ENCODE data around the gene HOXA4.

The HOXA4 gene

DNA sequence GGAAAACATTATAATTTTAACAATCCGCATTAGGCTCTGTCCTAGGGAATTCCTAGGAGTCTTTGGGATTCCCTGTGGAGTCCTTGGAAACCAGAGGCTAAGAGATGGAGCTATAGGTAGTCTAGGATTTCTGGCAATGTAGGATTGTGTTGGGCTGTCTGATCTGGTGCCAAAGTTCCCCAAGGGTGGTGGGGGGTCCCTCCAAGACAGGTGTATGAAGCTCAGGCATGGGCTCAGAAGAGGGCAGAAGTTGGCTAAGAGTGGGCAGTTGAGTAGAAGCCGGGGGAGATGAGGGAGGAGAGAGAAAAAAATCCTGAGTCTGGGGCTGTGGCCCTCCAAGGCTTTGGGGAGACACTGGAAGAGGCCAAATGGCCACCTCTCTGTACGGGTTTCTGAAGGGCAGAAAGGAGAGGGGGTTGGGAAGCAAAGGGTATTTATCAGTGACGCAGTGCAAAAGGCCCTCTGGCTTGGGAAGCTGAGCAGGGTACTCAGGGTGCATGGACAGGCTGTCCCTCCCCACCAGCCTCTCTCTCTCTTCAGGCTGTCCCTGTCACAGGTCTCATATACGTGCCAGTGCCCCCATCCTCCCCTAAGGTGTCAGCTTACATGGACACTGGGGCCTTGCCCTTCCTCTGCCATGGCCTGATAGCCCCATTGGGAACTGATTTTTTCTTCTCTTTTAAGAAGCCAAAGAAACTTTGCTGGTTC is 16.1 kb upstream of the HOXA4 start:
- peaks cover 69 to 79% (median 74%) of the 10 kb centered on the region in 11 experiments for H3K9me3 ChIP-seq (replicated peaks in 1 of 11)
- H3K27me3 ChIP-seq: peaks cover 100% of the 10 kb centered on the region in 11 experiments
- peak overlapping the region in 1 of 10 experiments; percentile 5; a peak in 1 of 20 replicates for H3K4me3 ChIP-seq
- H3K9ac ChIP-seq: no peak overlapping the region
- TF ChIP-seq Cebpa-rat (IDR thresholded peaks at IDR 0.05): no peak
- H3K4me2 ChIP-seq: no peak overlapping the region
- H3K4me1 ChIP-seq: peaks cover 8 to 18% (median 12%) of the 10 kb centered on the region in 10 experiments
- peaks cover 0 to 16% (median 0%) of the 10 kb centered on the region in 11 experiments; a peak in 3 of 22 replicates for H3K36me3 ChIP-seq
- H4K20me1 ChIP-seq: peaks cover 0 to 15% (median 6%) of the 10 kb centered on the region in 11 experiments; a peak in 16 of 22 replicates
- no peak overlapping the region for H3K27ac ChIP-seq

DNA sequence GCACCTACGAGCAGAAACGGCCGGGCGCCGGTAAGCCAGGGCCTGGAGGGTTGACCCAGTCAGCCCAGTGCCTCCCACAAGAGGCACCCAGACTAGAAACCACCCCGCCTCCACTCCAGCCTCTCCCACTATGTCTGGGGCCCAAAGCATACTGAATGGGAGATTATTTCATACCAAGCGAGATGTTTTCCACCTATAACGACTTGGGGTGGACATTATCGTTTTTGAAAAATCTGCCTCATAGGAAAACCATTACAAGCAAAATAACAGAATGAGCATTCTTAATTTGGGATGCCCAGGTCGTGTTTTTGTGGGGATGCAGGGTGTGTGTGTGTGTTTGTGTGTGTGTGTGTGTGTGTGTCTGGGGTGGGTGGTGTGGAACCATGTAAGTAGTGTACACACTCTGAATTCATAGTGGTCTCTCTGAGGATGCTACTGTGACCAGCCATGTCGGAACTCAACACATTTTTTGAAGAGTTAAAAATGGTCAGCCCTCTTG is 15.4 kb upstream of the HOXA4 start:
- Histone ChIP-seq H3K9ac (no peak overlapping the region), H3K36me3 (peaks cover 0 to 16% (median 0%) of the 10 kb centered on the region in 11 experiments; a peak in 3 of 22 replicates), H3K27ac (no peak overlapping the region), H4K20me1 (peaks cover 0 to 8% (median 0%) of the 10 kb centered on the region in 11 experiments; a peak in 5 of 22 replicates), H3K9me3 (replicated peaks in 1 of 11) (peaks cover 69 to 80% (median 75%) of the 10 kb centered on the region in 11 experiments), H3K27me3 (peaks cover 95 to 100% (median 99%) of the 10 kb centered on the region in 11 experiments), H3K4me3 (peak overlapping the region in 1 of 10 experiments; percentile 35; a peak in 1 of 20 replicates), H3K4me1 (peaks cover under 1 to 12% (median 5%) of the 10 kb centered on the region in 10 experiments; a peak in 14 of 20 replicates), H3K4me2 (no peak overlapping the region)
- no peak for TF ChIP-seq Cebpa-rat (IDR thresholded peaks at IDR 0.05)

DNA sequence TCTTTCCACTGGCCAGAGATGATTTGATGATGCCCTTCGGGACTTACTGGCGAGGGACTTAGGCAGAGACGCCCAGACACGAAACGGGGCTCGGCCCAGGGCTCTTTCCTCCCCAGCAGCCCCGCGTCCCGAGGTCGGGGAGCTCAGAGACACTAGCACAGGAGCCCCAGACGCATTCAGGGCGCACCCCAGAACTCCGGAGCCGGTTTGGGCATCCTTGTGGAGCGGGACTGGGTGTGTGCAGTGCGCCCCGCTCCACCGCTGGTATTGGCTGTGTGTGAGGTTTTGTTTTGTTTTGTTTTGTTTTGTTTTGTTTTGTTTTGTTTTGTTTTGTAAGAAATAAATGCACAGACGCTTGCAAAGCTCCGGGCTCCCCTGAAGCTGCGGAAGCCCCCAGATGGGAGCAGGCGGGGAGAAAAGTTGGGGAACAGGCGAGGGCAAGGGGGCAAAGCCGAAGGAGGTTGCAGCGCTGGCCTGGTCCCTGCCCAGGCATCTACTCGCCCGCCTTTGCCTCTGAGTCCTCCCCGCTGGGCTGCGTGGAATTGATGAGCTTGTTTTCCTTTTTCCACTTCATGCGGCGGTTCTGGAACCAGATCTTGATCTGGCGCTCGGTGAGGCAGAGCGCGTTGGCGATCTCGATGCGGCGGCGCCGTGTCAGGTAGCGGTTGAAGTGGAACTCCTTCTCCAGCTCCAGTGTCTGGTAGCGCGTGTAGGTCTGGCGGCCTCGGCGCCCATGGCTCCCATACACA is 14.8 kb upstream of the HOXA4 start:
- H4K20me1 ChIP-seq: peaks cover 0 to 8% (median 0%) of the 10 kb centered on the region in 11 experiments; a peak in 4 of 22 replicates
- no peak overlapping the region for H3K9ac ChIP-seq
- no peak overlapping the region for H3K27ac ChIP-seq
- peaks cover 89 to 100% (median 93%) of the 10 kb centered on the region in 11 experiments for H3K27me3 ChIP-seq
- peaks cover 69 to 80% (median 75%) of the 10 kb centered on the region in 11 experiments for H3K9me3 ChIP-seq (replicated peaks in 1 of 11)
- no peak overlapping the region for H3K4me2 ChIP-seq
- peaks cover 0 to 6% (median 2%) of the 10 kb centered on the region in 10 experiments; a peak in 12 of 20 replicates for H3K4me1 ChIP-seq
- H3K36me3 ChIP-seq: peaks cover 0 to 16% (median 0%) of the 10 kb centered on the region in 11 experiments; a peak in 3 of 22 replicates
- peak overlapping the region in 3 of 10 experiments; percentile 22 to 35 (median 25); a peak in 5 of 20 replicates for H3K4me3 ChIP-seq
- TF ChIP-seq Cebpa-rat (IDR thresholded peaks at IDR 0.05): no peak

DNA sequence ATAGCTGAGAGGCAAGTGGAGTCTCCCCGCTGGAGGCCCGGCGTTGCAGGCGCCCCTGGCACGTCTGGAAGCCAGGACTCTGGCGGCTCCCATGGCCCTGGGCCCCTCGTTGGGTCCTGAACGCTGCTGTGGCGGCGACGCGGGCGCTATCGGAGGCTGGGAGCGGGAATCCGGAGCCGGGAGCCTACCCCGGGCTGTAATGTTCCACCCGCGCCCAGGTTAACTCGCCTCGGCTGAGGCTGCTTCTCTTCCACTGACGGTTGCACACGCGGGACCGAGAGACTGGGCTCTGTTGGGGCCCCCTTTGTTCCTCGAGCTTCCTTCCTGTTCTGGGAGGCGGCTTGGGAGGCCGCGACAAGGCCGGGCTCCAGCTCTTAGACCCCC is 14.2 kb upstream of the HOXA4 start:
- Histone ChIP-seq H3K36me3 (peaks cover 0 to 16% (median 0%) of the 10 kb centered on the region in 11 experiments; a peak in 3 of 22 replicates), H3K9ac (no peak overlapping the region), H3K4me1 (peaks cover 0 to 4% (median 0%) of the 10 kb centered on the region in 10 experiments; a peak in 2 of 20 replicates), H3K27me3 (peaks cover 83 to 95% (median 87%) of the 10 kb centered on the region in 11 experiments), H3K4me2 (no peak overlapping the region), H4K20me1 (peaks cover 0 to 8% (median 0%) of the 10 kb centered on the region in 11 experiments; a peak in 3 of 22 replicates), H3K4me3 (peak overlapping the region in 2 of 10 experiments; percentile 22 to 35; a peak in 5 of 20 replicates), H3K27ac (no peak overlapping the region), H3K9me3 (replicated peaks in 1 of 11) (peaks cover 69 to 82% (median 75%) of the 10 kb centered on the region in 11 experiments)
- no peak for TF ChIP-seq Cebpa-rat (IDR thresholded peaks at IDR 0.05)

GRCh38 chr7:27143950-27144780 is 13.6 kb upstream of the HOXA4 start:
- H4K20me1 ChIP-seq: peaks cover 0 to 8% (median 0%) of the 10 kb centered on the region in 11 experiments; a peak in 3 of 22 replicates
- H3K9me3 ChIP-seq (replicated peaks in 1 of 11): peaks cover 74 to 87% (median 79%) of the 10 kb centered on the region in 11 experiments
- peaks cover 0 to 4% (median 0%) of the 10 kb centered on the region in 10 experiments; a peak in 2 of 20 replicates for H3K4me1 ChIP-seq
- peak overlapping the region in 3 of 10 experiments; percentile 19 to 35 (median 22); a peak in 4 of 20 replicates for H3K4me3 ChIP-seq
- H3K36me3 ChIP-seq: peaks cover 0 to 16% (median 0%) of the 10 kb centered on the region in 11 experiments; a peak in 3 of 22 replicates
- H3K4me2 ChIP-seq: no peak overlapping the region
- peaks cover 77 to 88% (median 81%) of the 10 kb centered on the region in 11 experiments for H3K27me3 ChIP-seq
- no peak for TF ChIP-seq Cebpa-rat (IDR thresholded peaks at IDR 0.05)
- H3K9ac ChIP-seq: no peak overlapping the region
- no peak overlapping the region for H3K27ac ChIP-seq

DNA sequence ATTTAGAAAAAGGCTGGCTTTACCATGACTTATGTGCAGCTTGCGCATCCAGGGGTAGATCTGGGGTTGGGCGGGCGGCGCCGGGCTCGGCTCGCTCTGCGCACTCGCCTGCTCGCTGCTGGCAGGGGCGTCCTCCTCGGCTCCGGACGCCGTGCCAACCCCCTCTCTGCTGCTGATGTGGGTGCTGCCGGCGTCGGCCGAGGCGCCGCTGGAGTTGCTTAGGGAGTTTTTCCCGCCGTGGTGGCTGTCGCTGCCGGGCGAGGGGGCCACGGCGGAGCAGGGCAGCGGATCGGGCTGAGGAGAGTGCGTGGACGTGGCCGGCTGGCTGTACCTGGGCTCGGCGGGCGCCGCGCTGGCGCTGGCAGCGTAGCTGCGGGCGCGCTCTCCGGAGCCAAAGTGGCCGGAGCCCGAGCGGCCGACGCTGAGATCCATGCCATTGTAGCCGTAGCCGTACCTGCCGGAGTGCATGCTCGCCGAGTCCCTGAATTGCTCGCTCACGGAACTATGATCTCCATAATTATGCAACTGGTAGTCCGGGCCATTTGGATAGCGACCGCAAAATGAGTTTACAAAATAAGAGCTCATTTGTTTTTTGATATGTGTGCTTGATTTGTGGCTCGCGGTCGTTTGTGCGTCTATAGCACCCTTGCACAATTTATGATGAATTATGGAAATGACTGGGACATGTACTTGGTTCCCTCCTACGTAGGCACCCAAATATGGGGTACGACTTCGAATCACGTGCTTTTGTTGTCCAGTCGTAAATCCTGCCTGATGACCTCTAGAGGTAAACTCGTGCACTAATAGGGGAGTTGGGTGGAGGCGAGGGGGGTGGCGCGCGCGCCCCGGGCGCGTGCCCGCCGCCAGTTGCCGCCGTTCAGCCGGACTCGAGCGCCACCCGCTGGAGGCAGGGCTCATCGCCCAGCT is 12.7 kb upstream of the HOXA4 start, which contains the start of gene HOXA5:
Gene HOXA5, minus strand, starts transcription at position 659 of the 927 bp plus-strand sequence. Its CDS starts 74 bp downstream, at position 585.
- peak within 1 kb of the TSS in 2 of 10 experiments; percentile 19 to 35; a peak in 3 of 20 replicates for H3K4me3 ChIP-seq
- no peak for TF ChIP-seq Cebpa-rat (IDR thresholded peaks at IDR 0.05)
- no peak within 1 kb of the TSS for H3K4me2 ChIP-seq
- peaks cover 66 to 81% (median 74%) of the 10 kb centered on the region in 11 experiments for H3K9me3 ChIP-seq (replicated peaks in 1 of 11)
- no peaks in the 10 kb centered on the region for H4K20me1 ChIP-seq
- peaks cover 0 to under 1% (median 0%) of the 10 kb centered on the region in 10 experiments; a peak in 1 of 20 replicates for H3K4me1 ChIP-seq
- peaks cover 0 to 16% (median 0%) of the 10 kb centered on the region in 11 experiments; a peak in 3 of 22 replicates for H3K36me3 ChIP-seq
- no peak within 1 kb of the TSS for H3K27ac ChIP-seq
- peaks cover 68 to 80% (median 72%) of the 10 kb centered on the region in 11 experiments for H3K27me3 ChIP-seq
- H3K9ac ChIP-seq: no peak within 1 kb of the TSS

DNA sequence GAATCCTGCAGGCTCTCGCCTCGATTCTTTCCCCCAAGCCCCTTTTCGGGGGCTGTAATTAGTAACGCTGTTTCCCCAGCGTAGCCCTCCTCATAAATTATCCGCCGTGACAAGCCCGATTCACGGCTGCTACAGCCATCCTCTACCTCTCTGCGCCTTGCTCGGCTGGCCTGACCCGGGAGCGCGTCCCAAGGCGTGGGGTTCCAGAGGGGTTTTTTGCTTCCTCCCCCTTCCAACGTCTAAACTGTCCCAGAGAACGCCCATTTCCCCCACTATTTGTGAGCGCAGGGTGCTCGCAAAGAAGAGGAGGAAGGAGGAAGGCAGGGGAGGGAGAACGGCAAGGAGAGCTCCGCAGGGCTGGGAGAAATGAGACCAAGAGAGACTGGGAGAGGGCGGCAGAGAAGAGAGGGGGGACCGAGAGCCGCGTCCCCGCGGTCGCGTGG is 12.0 kb upstream of the HOXA4 start:
- H3K27me3 ChIP-seq: peaks cover 61 to 80% (median 66%) of the 10 kb centered on the region in 11 experiments

More for the DNA sequence above, 12.0 kb upstream of the HOXA4 start:
- peaks cover 61 to 75% (median 68%) of the 10 kb centered on the region in 11 experiments for H3K9me3 ChIP-seq (replicated peaks in 1 of 11)
- H4K20me1 ChIP-seq: no peaks in the 10 kb centered on the region
- H3K27ac ChIP-seq: no peak overlapping the region
- no peak overlapping the region for H3K9ac ChIP-seq
- no peak overlapping the region for H3K4me2 ChIP-seq
- peaks cover 0 to 16% (median 0%) of the 10 kb centered on the region in 11 experiments; a peak in 3 of 22 replicates for H3K36me3 ChIP-seq
- peaks cover 0 to 5% (median 3%) of the 10 kb centered on the region in 10 experiments; a peak in 15 of 20 replicates for H3K4me1 ChIP-seq
- H3K4me3 ChIP-seq: no peak overlapping the region
- TF ChIP-seq Cebpa-rat (IDR thresholded peaks at IDR 0.05): no peak
